ENCODE data around the gene TGM3. TPM values are rescaled to one million over a fixed set of nuclear protein-coding genes. Genes with fewer than 3 reads are reported as not detected.

TGM3 gene
- total and polyA plus RNA-seq, 9 donors, result 0.04 to 0.46 (median 0.15) TPM; not detected in 4

DNA sequence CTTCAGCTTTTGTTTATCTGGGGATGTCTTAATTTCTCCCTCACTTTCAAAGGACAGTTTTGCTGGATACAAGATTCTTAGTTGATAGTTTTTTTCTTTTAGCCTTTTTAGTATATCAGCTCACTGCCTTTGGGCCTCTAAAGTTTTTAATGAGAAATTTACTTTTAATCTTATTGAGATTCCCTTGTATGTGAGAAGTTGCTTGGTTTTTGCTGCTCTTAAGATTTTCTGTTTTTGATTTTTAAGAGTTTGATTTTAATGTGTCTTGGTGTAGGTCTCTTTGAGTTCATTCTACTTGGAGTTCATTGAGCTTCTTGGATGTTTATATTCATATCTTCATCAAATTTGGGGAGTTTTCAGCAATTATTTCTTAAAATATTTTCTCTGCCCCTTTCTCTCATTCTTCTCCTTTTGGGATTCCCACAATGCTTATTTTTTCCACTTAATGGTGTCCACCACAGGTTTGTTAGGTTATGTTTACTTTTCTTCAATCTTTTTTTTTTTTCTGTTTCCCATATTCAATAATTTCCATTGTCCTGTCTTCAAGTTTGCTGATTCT lies 65.3 kb downstream of the TGM3 start:
- TF ChIP-seq EP300 (IDR thresholded peaks at IDR 0.05), result no peak
- TF ChIP-seq, protein P1, sequence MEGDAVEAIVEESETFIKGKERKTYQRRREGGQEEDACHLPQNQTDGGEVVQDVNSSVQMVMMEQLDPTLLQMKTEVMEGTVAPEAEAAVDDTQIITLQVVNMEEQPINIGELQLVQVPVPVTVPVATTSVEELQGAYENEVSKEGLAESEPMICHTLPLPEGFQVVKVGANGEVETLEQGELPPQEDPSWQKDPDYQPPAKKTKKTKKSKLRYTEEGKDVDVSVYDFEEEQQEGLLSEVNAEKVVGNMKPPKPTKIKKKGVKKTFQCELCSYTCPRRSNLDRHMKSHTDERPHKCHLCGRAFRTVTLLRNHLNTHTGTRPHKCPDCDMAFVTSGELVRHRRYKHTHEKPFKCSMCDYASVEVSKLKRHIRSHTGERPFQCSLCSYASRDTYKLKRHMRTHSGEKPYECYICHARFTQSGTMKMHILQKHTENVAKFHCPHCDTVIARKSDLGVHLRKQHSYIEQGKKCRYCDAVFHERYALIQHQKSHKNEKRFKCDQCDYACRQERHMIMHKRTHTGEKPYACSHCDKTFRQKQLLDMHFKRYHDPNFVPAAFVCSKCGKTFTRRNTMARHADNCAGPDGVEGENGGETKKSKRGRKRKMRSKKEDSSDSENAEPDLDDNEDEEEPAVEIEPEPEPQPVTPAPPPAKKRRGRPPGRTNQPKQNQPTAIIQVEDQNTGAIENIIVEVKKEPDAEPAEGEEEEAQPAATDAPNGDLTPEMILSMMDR (IDR thresholded peaks at IDR 0.05), result no peak
- TF ChIP-seq POLR2A (IDR thresholded peaks at IDR 0.05), result no peak
- Histone ChIP-seq H3K4me3 (no peak overlapping the region), H3K4me1 (ENCODE audit: insufficient read depth) (no peaks in the 10 kb centered on the region), H3K27ac (no peak overlapping the region), H3K27me3 (no peaks in the 10 kb centered on the region), H3K9me3 (no peaks in the 10 kb centered on the region), H3K36me3 (no peaks in the 10 kb centered on the region)
- intact Hi-C loops (cut with DNase I), result no loop called here
- no peak for DNase-seq

DNA sequence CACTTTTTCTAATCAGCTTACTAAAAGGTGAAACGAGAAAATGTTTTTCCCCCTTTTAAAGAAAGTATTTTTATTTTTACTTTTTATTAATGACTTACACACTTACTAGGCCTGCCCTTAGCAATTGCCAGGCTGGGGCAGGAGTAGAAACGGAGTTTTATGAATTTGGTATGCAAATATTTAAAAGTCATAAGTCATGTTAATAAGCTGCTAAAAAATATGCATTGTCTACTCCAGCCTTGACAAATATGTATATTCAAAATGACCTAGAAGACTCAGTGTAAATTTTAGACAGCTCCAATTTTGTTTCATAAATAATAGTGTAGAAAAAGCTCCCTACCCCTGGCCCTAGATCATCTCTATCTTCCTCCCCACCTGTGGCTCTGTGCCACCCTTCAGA lies 67.4 kb downstream of the TGM3 start:
- Histone ChIP-seq H3K36me3 (no peaks in the 10 kb centered on the region), H3K27me3 (no peaks in the 10 kb centered on the region), H3K27ac (no peak overlapping the region), H3K4me3 (no peak overlapping the region), H3K9me3 (no peaks in the 10 kb centered on the region), H3K4me1 (ENCODE audit: insufficient read depth) (no peaks in the 10 kb centered on the region)
- TF ChIP-seq EP300 (IDR thresholded peaks at IDR 0.05), result no peak
- TF ChIP-seq, protein P1 (IDR thresholded peaks at IDR 0.05), result no peak
- no peak for TF ChIP-seq POLR2A (IDR thresholded peaks at IDR 0.05)
- 75 to 85% (median 80%) methylated on average over 2 of the region's 2 CpGs for WGBS, 3 donors
- intact Hi-C loops (cut with DNase I), result no loop called here
- DNase-seq, result no peak

- Histone ChIP-seq H3K27me3 (no peaks in the 10 kb centered on the region), H3K27ac (no peak overlapping the region), H3K36me3 (no peaks in the 10 kb centered on the region), H3K4me1 (ENCODE audit: insufficient read depth) (no peaks in the 10 kb centered on the region), H3K4me3 (no peak overlapping the region), H3K9me3 (no peaks in the 10 kb centered on the region)
- TF ChIP-seq, protein P1 (IDR thresholded peaks at IDR 0.05), result no peak
- TF ChIP-seq EP300 (IDR thresholded peaks at IDR 0.05) (no peak), POLR2A (IDR thresholded peaks at IDR 0.05) (no peak)
- intact Hi-C loops (cut with DNase I), result no loop called here
- no peak for DNase-seq
- 20 to 47% (median 33%) methylated on average over 1 of the region's 1 CpG for WGBS, 3 donors
Observed at GRCh38 chr20:2363587-2363986, 67.8 kb downstream of the TGM3 start.

- no peak for DNase-seq
- WGBS, 3 donors, result 76 to 81% (median 80%) methylated on average over 4 of the region's 4 CpGs
Observed at GRCh38 chr20:2364044-2364443, 68.2 kb downstream of the TGM3 start.

More at GRCh38 chr20:2364044-2364443, 68.2 kb downstream of the TGM3 start:
- intact Hi-C loops (cut with DNase I), result no loop called here
- Histone ChIP-seq H3K4me1 (ENCODE audit: insufficient read depth) (no peaks in the 10 kb centered on the region), H3K27ac (no peak overlapping the region), H3K27me3 (no peaks in the 10 kb centered on the region), H3K36me3 (no peaks in the 10 kb centered on the region), H3K9me3 (no peaks in the 10 kb centered on the region), H3K4me3 (no peak overlapping the region)
- TF ChIP-seq EP300 (IDR thresholded peaks at IDR 0.05) (no peak), POLR2A (IDR thresholded peaks at IDR 0.05) (no peak)
- TF ChIP-seq, protein P1 (IDR thresholded peaks at IDR 0.05), result no peak
